Transverse colon (tissue), 4 donors: ENCODE data around the gene PDE4D. TPM values are rescaled to one million over a fixed set of nuclear protein-coding genes. Genes with fewer than 3 reads are reported as not detected.

Experiments
- DNase-seq: peaks from one replicate; pipeline ENCODE4 v3.0.0-alpha.2; 2019
- H3K27ac ChIP-seq, 4 donors: fragments of 200-600 bp; sonication (generic); 2 replicates each; pipeline ENCODE4 v1.5.1; 2016 to 2018; ENCODE audit warnings: inconsistent platforms in 4 of 4
- H3K27me3 ChIP-seq: fragments of 200-600 bp; sonication (generic); 2 replicates; pipeline ENCODE4 v1.5.1; 2017; ENCODE audit warnings: inconsistent platforms
- H3K36me3 ChIP-seq, 4 donors: fragments of 200-600 bp; sonication (generic); 2 replicates each; pipeline ENCODE4 v1.5.1; 2017 to 2019; ENCODE audit warnings: inconsistent platforms in 4 of 4
- H3K4me1 ChIP-seq, 4 donors: fragments of 200-600 bp; sonication (generic); 2 replicates each; pipeline ENCODE4 v1.5.1; 2017 to 2020; ENCODE audit warnings: inconsistent platforms in 4 of 4
- H3K4me3 ChIP-seq, 4 donors: fragments of 200-600 bp; sonication (generic); 1 replicate in 1 of 4; 2 replicates in 3 of 4; pipeline versions ENCODE4 v1.5.1 to v1.6.1; 2017 to 2019; ENCODE audit warnings: inconsistent platforms in 4 of 4
- H3K9me3 ChIP-seq, 2 donors: fragments of 200-600 bp; sonication (generic); 2 replicates each; pipeline ENCODE4 v1.5.1; 2017 to 2019; ENCODE audit warnings: inconsistent platforms in 2 of 2
- CTCF ChIP-seq, 5 experiments: fragments of 200-600 bp in 3 of 5; fragments of 450-650 bp in 2 of 5; sonication (generic) in 3 of 5; IDR thresholded peaks; 1 replicate in 2 of 5; 2 replicates in 3 of 5; pipeline ENCODE4 v1.5.1; 2016 to 2017; ENCODE audit warnings: antibody characterized with exemption in 5 of 5, inconsistent platforms in 3 of 5, mild to moderate bottlenecking in 2 of 5, moderate library complexity in 1 of 5
- EP300 ChIP-seq: sonication (generic); formaldehyde crosslinking; IDR thresholded peaks from one replicate; pipeline ENCODE4 v1.6.1; 2017; ENCODE audit warnings: antibody characterized with exemption, low read depth
- POLR2A ChIP-seq: fragments of 450-650 bp; IDR thresholded peaks from one replicate; pipeline ENCODE4 v1.6.1; 2016; ENCODE audit warnings: antibody characterized with exemption, mild to moderate bottlenecking, moderate library complexity
- POLR2AphosphoS5 ChIP-seq, 3 donors: sonication (generic); formaldehyde crosslinking; IDR thresholded peaks; one replicate each; pipeline ENCODE4 v1.6.1; 2016; ENCODE audit warnings: antibody characterized with exemption in 3 of 3
- WGBS, 2 donors: methylation state at CpG; one replicate each; pipeline ENCODE4 v1.1.5; 2018; ENCODE audit warnings: low coverage in 1 of 2; 5-methylcytosine and 5-hydroxymethylcytosine counted together
- in situ Hi-C, 4 donors: fragments of 200-750 bp; cut with MboI; loops; one replicate each; pipeline versions ENCODE4 v1.15.0 to v1.15.1; 2017; ENCODE audit warnings: low sequenced_read_pairs in 3 of 4, low pct_ligation_motif_present in 1 of 4, low pct_unique_long_range_greater_than_20kb in 1 of 4
- intact Hi-C: fragments of 100-400 bp; cut with DNase I; formaldehyde crosslinking; loops from one replicate; pipeline ENCODE4 v1.15.1; 2023; ENCODE audit warnings: low total_unique reads
- total RNA-seq, 4 donors: library from RNA; depleted of rRNA; stranded (reverse); fragments of >200 nt; gene quantifications; one replicate each; pipeline ENCODE4 v1.1.0, GENCODE V29; 2016

Gene PDE4D
- total RNA-seq, 4 donors from 2014 or later: 47.0 to 302 (median 73.6) TPM

GRCh38 chr5:59593439-59594007 is 300.0 kb downstream of the PDE4D start:
- Histone ChIP-seq H3K4me1 (peaks cover 4 to 56% (median 24%) of the 10 kb centered on the region in 4 donors), H3K36me3 (no peaks in the 10 kb centered on the region), H3K4me3 (no peak overlapping the region), H3K9me3 (no peaks in the 10 kb centered on the region), H3K27ac (peak overlapping the region in 2 of 4 donors; percentile 12 to 32), H3K27me3 (no peaks in the 10 kb centered on the region)
- in situ Hi-C loops (no loop called here), intact Hi-C loops (no loop called here)
- no peak for DNase-seq
- whole genome bisulfite sequencing, 2 donors: 72 to 73% methylated on average over 2 of the region's 2 CpGs
- TF ChIP-seq POLR2A (no peak), EP300 (no peak), POLR2AphosphoS5 (IDR thresholded peaks at IDR 0.05) (no peak), CTCF (IDR thresholded peaks at IDR 0.05) (no peak)

GRCh38 chr5:59592101-59592500 is 301.4 kb downstream of the PDE4D start:
- WGBS, 2 donors: 47 to 48% methylated on average over 2 to 3 of the region's 3 CpGs
- DNase-seq: no peak
- H3K27ac ChIP-seq: peak overlapping the region in 3 of 4 donors; percentile 78 to 84 (median 78)
- no peak overlapping the region for H3K4me3 ChIP-seq
- no peaks in the 10 kb centered on the region for H3K36me3 ChIP-seq
- in situ Hi-C loops (no loop called here), intact Hi-C loops (no loop called here)
- H3K4me1 ChIP-seq: peaks cover 10 to 56% (median 32%) of the 10 kb centered on the region in 4 donors
- H3K9me3 ChIP-seq: no peaks in the 10 kb centered on the region
- no peaks in the 10 kb centered on the region for H3K27me3 ChIP-seq
- TF ChIP-seq CTCF (IDR thresholded peaks at IDR 0.05) (no peak), POLR2AphosphoS5 (IDR thresholded peaks at IDR 0.05) (no peak), EP300 (no peak)

GRCh38 chr5:59591162-59591561 is 302.4 kb downstream of the PDE4D start:
- no peaks in the 10 kb centered on the region for H3K36me3 ChIP-seq
- H3K27me3 ChIP-seq: no peaks in the 10 kb centered on the region
- TF ChIP-seq EP300: no peak
- TF ChIP-seq POLR2AphosphoS5 (IDR thresholded peaks at IDR 0.05): peak in 2 of 3 donors; percentile 59 to 68
- peak; percentile 40 for TF ChIP-seq POLR2A
- H3K4me1 ChIP-seq: peaks cover 10 to 56% (median 32%) of the 10 kb centered on the region in 4 donors
- intact Hi-C loops: no loop called here
- H3K9me3 ChIP-seq: no peaks in the 10 kb centered on the region
- no peak overlapping the region for H3K4me3 ChIP-seq
- in situ Hi-C loops: no loop called here
- DNase-seq: no peak
- peak overlapping the region; percentile 77 to 84 (median 78) for H3K27ac ChIP-seq

- peak overlapping the region; percentile 68 to 84 (median 78) for H3K27ac ChIP-seq
Measured at GRCh38 chr5:59588922-59589321, 304.6 kb downstream of the PDE4D start.

More at GRCh38 chr5:59588922-59589321, 304.6 kb downstream of the PDE4D start:
- no peak for DNase-seq
- Histone ChIP-seq H3K4me1 (peaks cover 10 to 60% (median 35%) of the 10 kb centered on the region in 4 donors), H3K4me3 (no peak overlapping the region), H3K36me3 (no peaks in the 10 kb centered on the region), H3K27me3 (no peaks in the 10 kb centered on the region), H3K9me3 (no peaks in the 10 kb centered on the region)
- no peak for TF ChIP-seq POLR2AphosphoS5 (IDR thresholded peaks at IDR 0.05)
- TF ChIP-seq CTCF (IDR thresholded peaks at IDR 0.05): no peak
- no peak for TF ChIP-seq POLR2A
- no peak for TF ChIP-seq EP300
- in situ Hi-C loops: no loop called here
- intact Hi-C loops: loop anchor here (10.0 kb wide), 1 partner anchor 1506 kb away; no protein-coding TSS in a partner anchor
